ENCODE results near the gene CACHD1.

CACHD1 gene

GRCh38 chr1:64711266-64711665 is 241.3 kb downstream of the CACHD1 start:
- POLR2A ChIA-PET = no interaction called here
- no peak for TF ChIP-seq CTCF (IDR thresholded peaks at IDR 0.05; ENCODE audit: control extremely low read depth, extremely low read depth, low read depth, missing control alignments)
- CTCF ChIA-PET = no interaction called here
- no peak for DNase-seq (ENCODE audit: extremely low spot score)

- CTCF ChIA-PET = no interaction called here
- TF ChIP-seq CTCF (IDR thresholded peaks at IDR 0.05; ENCODE audit: control extremely low read depth, extremely low read depth, low read depth, missing control alignments) = no peak
- no peak for DNase-seq (ENCODE audit: extremely low spot score)
- POLR2A ChIA-PET = no interaction called here
Observed at GRCh38 chr1:64712049-64712448, 242.1 kb downstream of the CACHD1 start.

GRCh38 chr1:64715186-64715585 is 245.3 kb downstream of the CACHD1 start:
- TF ChIP-seq CTCF (IDR thresholded peaks at IDR 0.05; ENCODE audit: control extremely low read depth, extremely low read depth, low read depth, missing control alignments) = no peak
- ChIA-PET POLR2A (no interaction called here), CTCF (interaction anchor here (1.1 to 1.4 kb wide), 2 partner anchors 12 to 15 kb away, joined by 3 read pairs; no protein-coding TSS in a partner anchor)
- DNase-seq (ENCODE audit: extremely low spot score) = no peak

- no peak for TF ChIP-seq CTCF (IDR thresholded peaks at IDR 0.05; ENCODE audit: control extremely low read depth, extremely low read depth, low read depth, missing control alignments)
- DNase-seq (ENCODE audit: extremely low spot score) = no peak
- POLR2A ChIA-PET = interaction anchor here (0.6 kb wide), 1 partner anchor 82 kb away, joined by 3 read pairs; no protein-coding TSS in a partner anchor
- CTCF ChIA-PET = interaction anchor here (1.0 kb wide), 1 partner anchor 19 kb away, joined by 3 read pairs; no protein-coding TSS in a partner anchor
Observed at GRCh38 chr1:64721135-64721534, 251.2 kb downstream of the CACHD1 start.

- CTCF ChIA-PET = interaction anchor here (1.0 kb wide), 1 partner anchor 18 kb away, joined by 3 read pairs; no protein-coding TSS in a partner anchor
- no peak for TF ChIP-seq CTCF (IDR thresholded peaks at IDR 0.05; ENCODE audit: control extremely low read depth, extremely low read depth, low read depth, missing control alignments)
Observed at GRCh38 chr1:64721576-64722145, 251.7 kb downstream of the CACHD1 start.

GRCh38 chr1:64727861-64728260 is 257.9 kb downstream of the CACHD1 start:
- POLR2A ChIA-PET = no interaction called here

More at GRCh38 chr1:64721576-64722145, 251.7 kb downstream of the CACHD1 start:
- POLR2A ChIA-PET = interaction anchor here (0.6 kb wide), 1 partner anchor 83 kb away, joined by 3 read pairs; no protein-coding TSS in a partner anchor
- DNase-seq (ENCODE audit: extremely low spot score) = no peak

More at GRCh38 chr1:64727861-64728260, 257.9 kb downstream of the CACHD1 start:
- no peak for TF ChIP-seq CTCF (IDR thresholded peaks at IDR 0.05; ENCODE audit: control extremely low read depth, extremely low read depth, low read depth, missing control alignments)
- DNase-seq (ENCODE audit: extremely low spot score) = no peak
- CTCF ChIA-PET = interaction anchor here (1.1 to 1.4 kb wide), 3 partner anchors 21 to 62 kb away, joined by 3 to 4 read pairs (median 3); no protein-coding TSS in a partner anchor
